HG02610 (cell line): ENCODE measurements around the gene CMIP.

ENCODE experiments used
- ATAC-seq: cut with Tn5 transposase; IDR thresholded peaks from one replicate; pipeline ENCODE4 v1.9.1; 2021; ENCODE audit warnings: mild to moderate bottlenecking, moderate library complexity; ENCODE audit not compliant: unreplicated experiment

Gene CMIP

DNA sequence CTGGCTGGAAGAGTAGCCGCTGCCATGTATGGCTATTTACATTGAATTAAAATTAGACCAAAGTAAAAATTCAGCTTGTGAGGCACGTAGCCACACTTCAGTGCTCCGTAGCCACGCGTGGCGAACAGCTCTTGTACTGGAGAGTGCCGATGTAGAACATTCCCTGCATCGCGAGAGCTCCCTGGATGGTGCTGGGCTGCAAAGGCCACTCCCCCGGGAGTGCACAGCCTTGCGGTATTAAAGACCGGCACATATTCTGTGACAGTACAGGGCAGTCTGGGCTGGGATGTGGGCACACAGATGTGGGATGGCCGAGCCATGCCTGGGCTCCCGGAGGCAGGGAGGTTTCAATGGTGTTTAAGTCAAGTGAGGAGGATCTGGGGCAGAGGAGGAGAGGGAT, 102.2 kb downstream of the CMIP start:
- ATAC-seq: no peak

DNA sequence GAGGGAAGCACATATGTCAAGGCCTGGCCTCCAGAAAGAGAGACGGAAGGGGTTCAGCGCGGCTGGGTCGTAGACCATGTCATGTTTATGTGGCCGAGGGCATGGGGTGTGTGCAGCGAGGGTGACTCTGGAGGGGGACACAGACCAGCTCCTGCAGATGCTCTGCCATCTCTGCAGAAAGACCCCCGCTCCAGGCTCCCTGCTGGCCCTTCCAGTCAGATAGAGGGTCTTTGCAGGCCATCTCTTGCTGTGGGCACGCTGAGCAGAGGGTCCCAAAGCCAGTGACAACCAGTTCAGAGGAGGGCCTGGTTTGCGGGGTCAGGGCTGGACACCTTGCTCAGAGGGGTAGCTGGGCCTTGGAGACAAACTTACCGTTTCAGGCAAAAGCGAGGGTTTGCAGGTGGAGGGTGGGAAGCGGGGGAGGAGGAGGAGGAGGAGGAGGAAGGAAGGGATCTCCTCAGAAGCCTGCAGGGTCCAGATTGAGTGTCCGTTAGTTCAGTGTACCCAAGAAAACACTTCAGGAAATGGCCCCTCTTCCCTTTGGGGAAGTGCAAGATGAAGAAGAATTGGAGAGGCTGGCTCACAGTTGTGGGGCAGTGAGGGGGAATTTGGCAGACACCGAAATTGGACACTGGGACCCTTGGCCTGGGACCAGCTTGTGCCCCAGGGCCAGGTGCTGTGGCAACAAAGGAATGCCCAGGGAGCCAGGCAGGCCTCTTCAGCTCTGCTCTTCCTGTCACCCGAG, 102.8 kb downstream of the CMIP start:
- no peak for ATAC-seq

DNA sequence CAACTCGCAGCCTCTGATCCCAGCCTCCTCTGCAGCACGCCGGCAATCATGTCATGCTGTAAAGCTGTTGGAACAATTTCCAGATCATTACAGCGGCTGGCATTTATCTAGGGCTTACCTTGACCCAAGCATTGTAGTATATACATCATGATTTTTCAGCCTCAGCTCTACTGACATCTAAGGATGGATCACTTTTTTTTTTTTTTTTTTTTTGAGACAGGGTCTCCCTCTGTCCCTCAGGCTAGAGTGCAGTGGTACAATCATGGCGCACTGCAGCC, 103.3 kb downstream of the CMIP start:
- ATAC-seq: no peak

DNA sequence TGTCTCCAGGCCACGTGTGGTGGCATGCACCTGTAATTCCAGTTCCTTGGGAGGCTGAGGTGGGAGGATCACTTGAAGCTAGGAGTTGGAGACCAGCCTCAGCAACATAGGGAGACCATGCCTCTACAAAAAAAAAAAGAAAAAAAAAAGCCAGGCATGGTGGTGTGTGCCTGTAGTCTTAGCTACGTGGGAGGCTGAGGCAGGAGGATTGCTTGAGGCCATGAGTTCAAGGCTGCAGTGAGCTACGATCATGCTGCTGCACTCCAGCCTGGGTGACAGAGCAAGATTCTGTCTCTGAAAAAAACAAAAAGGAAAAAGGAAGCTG, 103.9 kb downstream of the CMIP start:
- ATAC-seq: no peak

DNA sequence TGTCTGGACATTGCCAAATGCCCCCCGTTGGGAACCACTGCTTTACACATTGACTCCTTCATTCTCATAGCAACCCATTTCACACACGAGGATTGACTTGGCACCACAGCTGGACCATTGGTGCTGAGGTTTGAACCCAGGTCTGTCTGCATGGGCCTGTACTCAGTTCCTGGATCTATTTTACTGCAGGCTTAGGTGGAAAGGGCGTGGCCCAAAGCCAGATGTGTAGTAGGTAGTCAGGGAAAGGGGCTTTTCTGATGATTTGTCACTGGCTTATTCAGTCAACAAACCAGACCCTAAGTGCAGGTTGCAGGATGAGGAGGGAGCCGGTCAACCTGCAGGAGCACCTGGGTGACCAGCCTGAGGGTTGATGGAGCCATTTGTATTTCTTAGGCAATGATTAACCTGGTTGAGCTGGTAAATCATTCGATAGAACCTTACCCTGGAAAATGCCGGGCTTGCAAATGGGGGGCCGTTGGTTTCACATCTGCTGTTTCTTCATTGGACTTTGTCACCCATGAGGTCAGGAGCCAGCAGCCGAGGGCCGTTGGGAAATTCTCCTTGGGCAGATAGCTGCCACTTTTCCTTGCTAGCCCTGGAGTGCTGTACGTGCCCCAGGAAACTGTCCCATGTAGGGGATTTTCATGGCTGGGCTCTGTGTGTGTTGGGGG, 104.4 kb downstream of the CMIP start:
- ATAC-seq: no peak

DNA sequence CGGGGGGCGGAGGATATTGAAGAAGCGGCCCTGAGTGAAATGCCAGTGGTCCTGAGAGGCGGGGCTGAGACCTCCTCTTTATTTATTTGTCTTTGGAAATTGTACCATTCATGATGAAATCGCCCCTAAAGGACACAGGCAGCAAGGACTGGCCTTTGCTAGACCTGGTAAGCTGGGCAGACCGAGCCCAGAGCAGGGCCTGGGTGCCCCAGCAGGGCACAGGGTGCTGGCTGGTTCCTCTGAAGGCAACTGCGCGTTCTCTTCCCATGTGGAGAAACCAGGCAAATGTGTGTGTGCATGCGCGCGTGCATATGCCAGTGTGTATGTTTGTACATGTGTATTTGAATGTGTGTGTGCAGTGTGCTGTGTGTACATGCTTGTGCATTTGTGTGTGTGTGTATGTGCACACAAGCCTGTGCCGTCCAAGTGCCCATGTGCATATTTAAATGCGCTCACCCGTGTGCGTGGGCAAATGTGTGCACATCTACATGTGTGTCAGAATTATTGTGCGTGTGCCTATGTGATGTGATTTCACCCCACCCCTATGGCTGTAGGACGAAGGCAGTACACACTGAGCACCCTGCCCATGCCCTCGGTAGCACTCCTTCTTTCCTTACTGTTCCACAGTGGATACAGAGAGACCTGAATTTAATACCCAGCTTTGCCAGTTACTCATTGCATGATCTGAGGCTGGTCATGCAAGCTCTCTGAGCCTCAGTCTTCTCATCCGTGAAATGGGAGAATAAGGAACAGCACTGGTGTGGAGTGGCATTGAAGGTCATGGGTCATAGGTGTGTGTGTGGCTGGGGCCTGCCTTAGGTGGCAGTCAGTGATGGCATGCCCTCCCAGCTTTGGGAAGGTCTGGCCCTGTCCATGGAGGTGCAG, 105.2 kb downstream of the CMIP start:
- ATAC-seq: no peak

DNA sequence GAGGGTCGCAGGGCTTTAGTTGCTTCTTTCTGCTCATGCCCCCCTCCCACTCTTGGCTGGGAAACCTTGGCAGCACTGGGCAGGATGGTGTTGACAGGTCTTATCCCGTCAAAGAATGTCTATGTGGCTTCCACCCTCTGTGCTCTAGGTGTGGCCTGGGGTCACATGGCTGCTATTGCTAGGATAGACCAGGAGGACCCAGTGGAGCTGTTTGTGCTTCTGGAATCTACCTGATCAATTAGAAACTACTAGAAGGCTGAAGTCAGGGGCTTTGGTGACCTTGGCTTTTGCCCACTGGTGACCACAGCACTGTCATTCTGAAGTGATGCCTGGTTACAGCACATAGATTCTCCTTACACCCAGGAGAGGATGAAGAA, 105.8 kb downstream of the CMIP start:
- ATAC-seq: no peak

DNA sequence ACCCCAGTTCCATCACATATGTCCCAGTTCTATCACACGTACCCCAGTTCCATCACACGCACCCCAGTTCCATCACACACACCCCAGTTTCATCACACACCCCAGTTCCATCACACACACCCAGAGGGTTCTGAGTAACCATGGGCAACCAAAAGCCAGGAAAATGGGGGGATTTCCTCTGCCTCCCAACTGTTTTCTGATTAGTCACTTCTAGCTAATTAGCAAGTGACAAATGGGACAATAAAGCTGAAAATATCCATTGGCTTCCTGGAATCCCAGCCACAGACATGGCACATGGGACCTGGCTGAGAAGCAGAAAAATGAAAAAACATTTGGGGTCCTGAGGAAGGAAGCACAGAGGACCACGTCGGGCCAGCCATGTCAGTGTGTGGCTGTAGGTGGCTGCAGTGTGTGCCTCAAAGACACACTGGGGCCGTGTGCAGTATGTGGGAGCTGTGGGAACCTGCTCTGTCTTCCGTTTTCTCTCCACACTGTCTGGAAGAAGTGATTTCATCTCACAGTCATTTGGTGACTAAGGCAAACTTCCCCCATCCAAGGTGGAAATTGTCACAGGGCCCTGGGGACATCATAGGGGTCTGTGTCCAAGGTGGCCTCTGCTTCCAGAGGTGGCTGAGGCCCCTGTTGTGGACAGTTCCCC, 106.7 kb downstream of the CMIP start:
- ATAC-seq: no peak

DNA sequence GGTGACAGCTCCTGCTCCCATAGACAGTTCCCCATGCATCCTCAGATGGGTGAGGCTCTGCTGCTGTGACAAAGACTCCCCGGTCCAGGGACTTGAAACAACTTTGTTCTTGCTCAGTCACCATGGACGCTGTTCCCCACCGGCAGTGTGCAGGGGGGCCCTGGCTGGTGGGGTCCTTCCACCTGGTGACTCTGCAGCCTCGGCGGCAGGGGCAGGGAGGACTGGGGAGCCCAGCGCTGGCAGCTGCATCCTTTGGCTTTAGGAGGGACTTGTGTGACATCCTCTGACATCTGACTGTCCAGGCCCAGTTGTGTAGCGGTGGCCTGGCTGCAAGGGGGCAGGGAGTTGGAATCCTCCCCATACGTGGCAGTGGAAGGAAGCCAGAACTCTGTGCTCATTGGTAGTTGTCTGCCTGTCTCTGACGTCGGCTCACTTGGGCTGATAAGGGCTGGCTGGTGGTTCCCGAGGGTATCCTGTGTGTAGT, 107.3 kb downstream of the CMIP start:
- no peak for ATAC-seq

DNA sequence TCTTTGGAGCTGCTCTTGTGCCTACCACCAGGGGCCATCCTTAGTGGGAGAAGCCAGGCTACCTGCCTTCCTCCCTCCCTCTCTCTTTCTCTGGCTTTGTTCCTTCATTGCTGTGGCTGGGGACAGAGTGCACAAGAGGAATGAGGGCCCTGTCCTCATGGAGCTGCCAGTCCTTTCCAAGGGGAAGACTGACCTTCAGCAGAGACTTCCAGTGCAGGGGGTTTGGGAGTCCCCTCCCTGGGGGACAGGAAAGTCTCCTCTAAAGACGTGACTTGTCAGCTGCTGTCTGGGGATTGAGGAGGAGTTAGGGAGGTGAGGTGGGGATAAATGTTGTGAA, 108.1 kb downstream of the CMIP start:
- ATAC-seq: no peak

DNA sequence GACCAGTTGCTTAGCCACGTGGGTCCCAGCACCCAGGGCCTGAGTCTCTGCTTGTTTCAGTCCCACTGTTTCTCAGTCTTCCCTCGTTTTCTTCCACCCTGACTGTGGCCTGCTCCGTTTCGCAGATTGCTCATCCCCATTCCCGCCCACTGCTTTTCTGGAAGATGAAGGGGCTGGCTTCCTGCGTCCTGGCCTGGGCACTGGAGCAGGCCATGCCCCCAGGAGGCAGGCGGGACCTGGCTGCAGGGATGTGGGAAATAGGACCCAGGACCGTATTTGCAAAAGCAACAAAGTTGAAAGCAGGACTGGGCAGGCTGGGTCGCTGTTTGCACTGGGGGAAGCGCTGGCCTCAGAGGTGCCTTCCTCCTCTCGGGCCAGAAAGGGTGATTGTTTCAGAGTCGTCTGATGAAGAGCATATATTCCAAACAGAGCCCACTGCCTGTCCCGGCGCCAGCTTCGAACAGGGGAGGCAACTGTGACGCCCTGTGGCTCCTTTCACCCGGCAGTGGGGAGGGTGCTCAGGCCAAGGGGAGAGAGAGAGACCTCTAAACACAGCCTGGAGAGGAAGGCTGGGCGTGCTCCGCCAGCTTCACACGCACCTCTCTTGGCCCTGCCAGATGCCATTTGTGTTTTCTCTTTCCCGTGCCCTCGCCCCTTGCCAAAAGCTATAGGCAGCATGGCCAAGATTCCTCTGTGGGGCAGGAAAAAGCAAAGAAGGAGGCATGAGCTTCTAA, 108.6 kb downstream of the CMIP start:
- no peak for ATAC-seq

DNA sequence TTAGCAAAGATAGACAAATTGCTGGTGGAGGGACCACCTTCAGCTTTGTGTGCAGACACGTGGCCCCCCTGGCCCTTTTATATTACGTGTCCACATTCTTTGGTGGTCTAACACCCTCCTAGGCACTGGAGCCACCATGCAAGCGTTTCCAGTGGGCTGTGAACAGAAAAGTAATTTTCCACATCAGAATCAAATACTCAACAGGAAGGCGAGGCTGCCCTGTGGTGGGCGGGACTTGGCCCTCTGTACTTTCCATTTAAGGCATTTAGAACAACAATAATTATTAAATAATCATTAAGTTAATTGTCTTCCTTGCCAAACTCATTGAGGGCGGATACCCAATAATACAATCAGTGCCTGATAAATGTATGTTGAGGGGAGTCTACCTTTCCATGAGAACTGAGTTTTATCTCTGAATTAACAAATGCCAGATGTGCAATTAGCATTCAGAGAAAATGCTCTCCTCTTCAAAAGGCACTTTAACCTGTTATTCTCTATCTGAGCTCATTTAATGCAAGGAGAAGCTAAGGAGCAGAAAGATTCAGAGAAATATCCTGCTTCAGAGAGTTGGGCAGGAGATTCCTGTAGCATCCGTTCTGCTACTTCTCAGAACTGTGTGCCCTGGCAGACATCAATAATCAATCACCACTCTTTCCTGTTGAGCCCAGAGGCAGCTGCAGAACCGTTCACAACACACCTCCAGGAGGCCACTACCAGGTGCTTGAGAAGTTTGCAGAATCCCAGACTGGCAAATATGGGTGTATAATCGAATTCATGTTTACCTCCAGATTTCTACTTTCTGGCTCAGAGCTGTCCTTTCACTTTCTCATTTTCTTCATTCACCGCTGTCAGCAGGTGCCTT, 109.4 kb downstream of the CMIP start:
- ATAC-seq: no peak

DNA sequence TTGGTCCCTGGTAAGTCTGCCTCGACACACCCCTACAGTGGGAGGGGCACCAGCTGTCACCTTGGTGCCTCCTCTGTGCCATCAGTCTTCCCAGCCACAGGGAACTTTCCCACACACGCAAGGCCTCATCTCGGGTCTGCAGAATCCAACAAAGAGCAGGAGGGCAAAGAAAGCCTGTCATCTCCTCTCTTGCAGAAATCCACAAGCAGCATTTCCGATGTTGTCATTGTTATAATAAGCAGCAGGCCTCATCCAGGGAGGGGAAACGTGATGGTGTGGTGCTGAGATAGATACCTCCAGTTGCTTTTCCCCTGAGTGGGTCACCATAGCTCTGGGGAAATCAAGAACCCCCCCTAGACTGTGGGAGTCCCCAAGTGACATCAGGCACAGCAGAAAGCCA, 110.4 kb downstream of the CMIP start:
- ATAC-seq: no peak

DNA sequence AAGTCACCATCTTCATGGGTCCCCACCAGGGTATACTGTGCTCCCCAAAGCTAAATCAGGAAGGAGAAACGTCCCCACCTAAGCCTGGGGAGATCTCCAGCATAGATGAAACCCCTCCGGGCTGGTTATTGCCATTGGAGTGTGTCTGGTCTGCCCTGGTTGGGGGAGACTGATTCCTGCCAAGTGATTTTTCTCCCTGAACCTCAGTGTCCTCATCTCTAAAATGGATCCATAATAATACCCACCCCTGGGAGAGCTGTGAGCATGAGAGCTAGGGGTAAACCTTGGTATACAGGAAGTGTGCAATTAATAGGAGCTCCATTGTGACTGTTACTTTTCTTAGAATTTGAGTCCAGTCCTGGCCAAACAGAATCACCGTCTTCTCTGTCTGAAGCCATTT, 111.1 kb downstream of the CMIP start:
- ATAC-seq: no peak

DNA sequence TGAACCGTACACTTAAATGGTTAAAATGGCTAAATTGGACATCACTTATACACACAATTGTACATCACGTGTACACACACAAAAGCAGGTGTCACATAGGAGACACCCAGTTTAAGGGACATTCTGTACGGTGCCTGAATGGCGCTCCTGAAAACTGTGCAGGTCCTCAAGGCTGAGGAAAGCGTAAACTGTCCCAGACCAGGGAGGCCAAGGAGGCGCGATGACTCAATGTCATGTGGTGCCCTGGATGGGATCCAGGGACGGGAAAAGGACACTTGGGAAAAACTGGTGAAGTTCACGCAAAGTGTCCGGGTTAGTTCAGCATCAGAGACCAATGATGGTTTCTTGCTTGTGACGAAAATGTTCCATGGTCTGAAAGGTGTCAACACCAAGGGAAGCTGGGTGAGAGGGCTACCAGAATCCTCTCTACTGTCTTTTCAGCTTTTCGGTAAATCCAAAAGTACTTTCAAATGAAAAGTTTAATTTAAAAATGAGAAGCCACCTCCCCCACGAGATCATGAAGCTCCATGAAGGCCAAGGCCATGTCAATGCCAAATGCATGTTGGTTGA, 112.2 kb downstream of the CMIP start:
- no peak for ATAC-seq

DNA sequence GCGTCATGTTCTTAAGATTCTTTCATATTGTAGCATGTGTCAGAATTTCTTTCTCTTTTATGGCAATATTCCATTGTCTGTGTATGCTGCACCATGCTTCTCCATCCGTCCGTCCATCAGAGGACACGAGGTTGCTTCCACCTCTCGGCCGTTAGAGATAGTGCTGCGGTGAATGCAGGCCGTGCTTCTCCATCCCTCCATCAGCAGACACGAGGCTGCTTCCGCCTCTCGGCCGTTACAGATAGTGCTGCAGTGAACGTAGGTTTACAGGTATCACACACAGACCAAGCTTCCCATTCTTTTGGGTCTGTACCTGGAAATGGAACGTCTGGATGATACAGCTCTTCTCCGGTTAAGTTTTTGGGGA, 113.5 kb downstream of the CMIP start:
- ATAC-seq: no peak

DNA sequence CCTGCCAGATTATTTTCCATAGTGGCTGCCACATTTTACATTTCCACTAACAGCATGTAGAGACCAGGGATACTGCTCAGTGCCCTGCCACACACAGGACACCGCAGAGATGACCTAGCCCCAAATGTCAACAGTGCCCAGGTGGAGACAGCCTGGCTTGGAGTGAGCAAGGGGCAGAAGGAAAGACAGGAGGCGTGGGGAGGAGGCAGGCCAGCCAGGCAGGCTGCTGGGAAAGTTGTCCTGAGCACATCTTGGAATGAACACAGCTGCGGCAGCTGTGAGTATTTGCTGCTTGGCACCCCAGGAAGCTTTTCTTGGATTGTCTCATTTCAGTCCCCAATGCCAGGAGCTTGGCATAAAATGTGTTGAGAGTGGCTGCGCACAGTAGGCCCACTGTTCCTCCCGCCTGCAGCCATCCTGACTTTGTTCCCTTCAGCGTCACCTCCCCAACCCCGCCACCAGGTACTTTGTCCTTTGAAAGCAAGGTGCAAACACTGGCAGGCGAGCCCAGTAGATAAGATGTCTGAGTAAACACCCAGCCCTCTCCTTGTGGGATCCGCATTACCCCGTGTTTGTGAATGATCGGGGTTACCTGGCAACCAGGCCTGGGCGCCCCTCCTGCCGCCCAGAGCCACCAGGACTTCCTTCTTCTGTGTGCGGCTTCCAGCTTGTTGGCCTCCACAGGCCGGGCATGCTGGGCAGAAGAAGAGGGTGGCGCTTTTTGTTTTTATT, 114.0 kb downstream of the CMIP start:
- ATAC-seq: no peak

DNA sequence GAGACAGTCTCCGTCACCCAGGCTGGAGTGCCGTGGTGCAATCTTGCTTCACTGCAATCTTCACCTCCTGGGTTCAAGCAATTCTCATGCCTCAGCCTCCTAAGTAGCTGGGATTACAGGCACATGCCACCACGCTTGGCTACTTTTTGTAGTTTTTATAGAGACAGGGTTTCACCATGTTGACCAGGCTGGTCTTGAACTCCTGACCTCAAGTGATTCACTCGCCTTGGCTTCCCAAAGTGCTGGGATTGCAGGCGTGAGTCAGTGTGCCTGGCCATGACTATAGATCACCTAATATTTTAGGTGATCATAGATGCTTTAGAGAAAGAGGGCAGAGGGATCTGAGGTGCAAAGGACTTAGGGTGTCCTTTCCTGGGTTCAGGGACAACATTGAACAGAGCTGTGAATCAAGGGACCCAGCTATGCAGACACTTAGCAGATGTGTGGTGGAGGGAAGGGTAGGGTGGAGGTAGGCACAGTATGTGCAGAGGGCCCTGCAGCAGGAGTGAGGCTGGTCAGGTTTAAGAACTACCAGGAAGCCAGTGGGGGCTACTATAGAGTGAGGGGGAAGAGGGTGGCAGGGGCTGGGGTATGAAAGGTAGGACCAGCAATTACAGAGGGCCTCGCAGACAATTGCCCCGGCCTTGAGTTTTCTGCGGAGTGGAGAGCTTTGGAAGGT, 116.5 kb downstream of the CMIP start:
- no peak for ATAC-seq
